Thyroid gland (tissue), 4 donors: ENCODE measurements around the gene GLRX5.

Source experiments
- POLR2A ChIP-seq, 2 donors: fragments of 450-650 bp; IDR thresholded peaks; one replicate each; pipeline ENCODE4 v1.6.1; 2017; ENCODE audit warnings: antibody characterized with exemption in 2 of 2, mild to moderate bottlenecking in 2 of 2, moderate library complexity in 1 of 2
- TF ChIP-seq, protein P1 (sequence below), 6 experiments: fragments of 200-600 bp in 3 of 6; fragments of 450-650 bp in 3 of 6; sonication (generic) in 3 of 6; IDR thresholded peaks; one replicate each; pipeline ENCODE4 v1.5.1; 2016 to 2019; ENCODE audit warnings: antibody characterized with exemption in 6 of 6, mild to moderate bottlenecking in 2 of 6, inconsistent platforms in 1 of 6, moderate library complexity in 1 of 6

DNA sequence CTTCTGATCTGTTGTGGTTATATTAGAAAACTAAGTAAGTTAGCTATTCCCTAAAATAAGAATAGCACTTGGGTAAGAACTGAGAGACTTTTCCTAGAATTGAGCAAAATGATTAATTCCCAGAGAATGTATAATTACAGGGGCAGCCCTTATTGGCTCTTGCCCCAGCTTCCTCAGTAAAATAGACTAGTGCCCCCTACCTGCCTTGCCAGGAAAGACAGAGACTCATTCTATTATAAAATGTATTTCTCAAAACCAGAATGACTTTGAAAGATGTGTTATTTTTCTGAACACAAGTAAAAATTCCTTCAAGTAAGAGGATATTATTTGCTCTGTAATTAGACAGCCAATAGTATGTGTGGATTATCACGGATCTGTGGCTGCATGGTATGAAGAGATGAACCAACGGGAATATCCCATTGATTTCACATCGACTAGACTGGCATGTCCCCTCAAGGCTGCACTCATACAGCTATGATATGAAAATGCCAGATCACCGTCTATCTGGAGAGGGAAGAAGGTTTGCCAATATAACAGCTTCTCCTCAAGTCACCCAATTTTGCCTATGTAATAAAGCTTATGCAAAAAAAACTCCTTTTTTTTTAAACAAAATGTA, 7.4 kb upstream of the GLRX5 start:
- TF ChIP-seq POLR2A (IDR thresholded peaks at IDR 0.05), result no peak
- TF ChIP-seq, protein P1, sequence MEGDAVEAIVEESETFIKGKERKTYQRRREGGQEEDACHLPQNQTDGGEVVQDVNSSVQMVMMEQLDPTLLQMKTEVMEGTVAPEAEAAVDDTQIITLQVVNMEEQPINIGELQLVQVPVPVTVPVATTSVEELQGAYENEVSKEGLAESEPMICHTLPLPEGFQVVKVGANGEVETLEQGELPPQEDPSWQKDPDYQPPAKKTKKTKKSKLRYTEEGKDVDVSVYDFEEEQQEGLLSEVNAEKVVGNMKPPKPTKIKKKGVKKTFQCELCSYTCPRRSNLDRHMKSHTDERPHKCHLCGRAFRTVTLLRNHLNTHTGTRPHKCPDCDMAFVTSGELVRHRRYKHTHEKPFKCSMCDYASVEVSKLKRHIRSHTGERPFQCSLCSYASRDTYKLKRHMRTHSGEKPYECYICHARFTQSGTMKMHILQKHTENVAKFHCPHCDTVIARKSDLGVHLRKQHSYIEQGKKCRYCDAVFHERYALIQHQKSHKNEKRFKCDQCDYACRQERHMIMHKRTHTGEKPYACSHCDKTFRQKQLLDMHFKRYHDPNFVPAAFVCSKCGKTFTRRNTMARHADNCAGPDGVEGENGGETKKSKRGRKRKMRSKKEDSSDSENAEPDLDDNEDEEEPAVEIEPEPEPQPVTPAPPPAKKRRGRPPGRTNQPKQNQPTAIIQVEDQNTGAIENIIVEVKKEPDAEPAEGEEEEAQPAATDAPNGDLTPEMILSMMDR (IDR thresholded peaks at IDR 0.05), result peak; percentile 54 to 82 (median 72)
